ENCODE results near the gene HHAT. TPM values are rescaled to one million over a fixed set of nuclear protein-coding genes. Genes with fewer than 3 reads are reported as not detected.

HHAT gene
- total RNA-seq, 1 experiment from 2014 or later = 8.1 TPM

GRCh38 chr1:210536254-210536961 is 207.7 kb downstream of the HHAT start:
- no peak for DNase-seq (ENCODE audit: low read depth)

- DNase-seq (ENCODE audit: low read depth) = no peak
Measured at GRCh38 chr1:210540288-210540687, 211.6 kb downstream of the HHAT start.

DNA sequence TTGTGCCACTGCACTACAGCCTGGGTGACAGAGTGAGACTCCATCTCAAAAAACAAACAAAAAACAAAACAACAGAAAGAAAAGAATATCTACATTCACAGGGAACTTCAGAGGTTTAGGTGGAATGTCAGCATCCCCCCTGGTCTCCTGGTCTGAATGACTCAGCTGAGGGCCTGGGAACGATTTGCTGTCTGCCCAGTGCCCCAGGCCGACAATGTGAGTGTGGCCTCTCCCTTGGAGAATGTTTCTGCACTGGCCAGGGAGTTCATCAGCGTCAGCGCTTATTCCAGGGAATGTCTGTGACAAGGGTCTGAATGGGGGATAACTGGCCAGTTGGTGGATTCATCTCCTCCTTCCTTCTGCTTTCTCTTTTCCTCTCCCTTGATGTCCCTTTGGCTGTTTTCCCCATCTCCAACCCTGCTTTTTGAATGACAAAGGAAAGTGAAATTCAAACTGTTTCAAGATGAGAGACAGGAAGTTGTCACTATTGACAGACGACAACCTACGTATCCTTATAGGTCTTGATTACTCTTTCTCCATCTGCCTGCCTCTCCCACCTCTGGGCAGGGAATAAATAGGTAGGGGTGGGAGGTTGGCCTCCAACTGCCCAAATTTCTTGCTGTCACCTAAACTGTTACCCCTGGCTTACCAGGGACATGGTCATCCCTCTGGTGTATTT is 213.1 kb downstream of the HHAT start:
- peak; percentile 57 for DNase-seq (ENCODE audit: low read depth)

DNA sequence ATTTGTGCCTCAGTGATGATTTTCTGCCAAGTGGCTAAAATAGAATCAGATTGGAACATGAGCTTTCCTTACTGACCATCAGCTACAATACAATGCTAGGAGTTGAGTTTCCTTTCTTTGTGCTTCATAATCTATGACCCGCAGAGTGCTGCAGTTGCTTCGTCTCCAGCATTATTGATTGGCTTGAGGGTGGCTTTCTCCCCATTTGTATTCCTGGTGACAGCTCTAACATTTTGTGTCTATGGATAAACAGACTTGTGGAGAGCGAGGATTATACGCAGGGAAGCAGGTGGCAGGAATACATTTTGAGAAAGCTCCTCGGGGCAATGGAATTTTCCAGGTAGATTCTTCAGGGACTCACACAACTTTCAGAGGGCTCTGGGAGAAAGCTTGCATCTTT is 223.2 kb downstream of the HHAT start:
- no peak for DNase-seq (ENCODE audit: low read depth)

DNA sequence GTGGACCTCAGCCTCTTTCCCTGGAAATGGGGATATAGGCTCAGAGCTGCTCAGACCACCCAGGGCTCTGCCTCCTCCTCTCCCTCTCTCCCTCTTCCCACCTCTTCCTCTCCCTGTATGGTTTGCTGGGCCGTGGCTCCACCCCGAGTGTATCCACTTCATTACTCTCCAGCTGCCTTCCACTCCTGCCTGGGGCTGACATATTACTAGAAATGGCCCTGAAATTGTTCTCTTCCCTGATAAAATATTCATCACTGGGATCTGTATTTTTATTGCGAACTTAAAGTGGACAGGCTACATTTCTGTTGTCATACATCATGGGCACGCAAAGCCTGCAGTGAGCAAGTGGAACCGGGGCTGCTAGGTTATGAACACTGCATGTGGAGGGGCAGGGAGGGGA is 225.0 kb downstream of the HHAT start:
- DNase-seq (ENCODE audit: low read depth) = no peak

DNA sequence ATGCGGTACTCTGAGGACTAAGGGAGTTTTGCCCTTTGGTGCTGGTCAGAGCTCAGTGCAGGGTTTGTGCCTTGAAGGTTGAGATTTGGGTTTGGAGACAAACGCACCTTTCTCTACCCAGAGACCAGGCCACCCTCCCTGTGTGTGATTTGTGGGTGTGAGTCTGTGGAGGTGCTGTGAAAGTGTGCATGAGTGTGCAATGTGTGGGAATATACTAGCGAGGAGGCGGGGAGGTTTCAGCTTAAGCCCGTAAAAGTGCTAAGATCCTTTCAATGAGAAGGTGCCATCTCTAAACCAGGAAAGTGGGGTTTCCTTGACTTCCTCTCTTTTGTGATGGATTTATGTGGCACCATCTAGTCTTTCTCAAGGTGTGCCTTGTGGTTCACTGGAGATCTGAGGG is 225.7 kb downstream of the HHAT start:
- no peak for DNase-seq (ENCODE audit: low read depth)

GRCh38 chr1:210556475-210556874 is 227.8 kb downstream of the HHAT start:
- DNase-seq (ENCODE audit: low read depth) = no peak

- DNase-seq (ENCODE audit: low read depth) = no peak
Measured at GRCh38 chr1:210557426-210558077, 228.8 kb downstream of the HHAT start.

- DNase-seq (ENCODE audit: low read depth) = peak; percentile 25
Measured at GRCh38 chr1:210558302-210558701, 229.6 kb downstream of the HHAT start.

GRCh38 chr1:210565306-210565705 is 236.6 kb downstream of the HHAT start:
- no peak for DNase-seq (ENCODE audit: low read depth)

DNA sequence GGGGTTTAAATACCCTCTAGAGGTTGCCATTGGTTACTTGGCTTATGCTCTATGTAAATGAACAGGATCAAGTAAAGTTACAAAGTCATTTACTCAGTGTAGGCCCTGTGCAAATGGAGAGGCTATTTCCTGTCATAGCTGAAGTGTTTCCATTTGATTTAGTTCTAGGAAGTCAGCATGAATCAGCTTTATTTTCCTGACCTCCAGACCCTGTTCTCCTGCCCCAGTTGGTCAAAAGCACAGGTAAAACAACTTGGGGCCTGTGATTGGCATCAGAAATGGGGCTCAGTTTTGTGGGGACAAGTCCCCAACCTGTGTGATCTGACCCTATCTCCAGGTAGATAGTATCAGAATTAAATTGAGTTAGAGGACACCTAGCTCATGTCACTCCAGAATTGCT is 239.9 kb downstream of the HHAT start:
- DNase-seq (ENCODE audit: low read depth) = peak; percentile 45

DNA sequence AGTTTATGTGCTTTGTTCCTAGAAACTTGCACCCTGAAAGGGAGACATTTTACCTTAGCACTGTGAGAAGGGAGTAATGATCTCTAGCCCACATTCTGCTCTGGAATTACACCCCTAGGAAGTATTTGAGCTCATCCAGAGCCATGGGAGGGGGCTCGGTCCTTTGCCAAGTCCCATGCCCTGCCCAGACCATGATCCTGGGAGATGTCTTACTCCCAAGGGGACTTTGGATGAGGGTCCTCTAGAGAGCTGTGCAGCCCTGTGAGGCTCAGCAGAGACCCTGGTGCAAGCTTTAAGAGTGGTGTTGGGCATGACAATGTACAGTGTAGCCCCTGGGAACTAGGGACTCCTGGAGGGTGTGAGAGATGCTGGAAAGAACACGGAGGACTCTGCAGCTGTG is 241.4 kb downstream of the HHAT start:
- no peak for DNase-seq (ENCODE audit: low read depth)

DNA sequence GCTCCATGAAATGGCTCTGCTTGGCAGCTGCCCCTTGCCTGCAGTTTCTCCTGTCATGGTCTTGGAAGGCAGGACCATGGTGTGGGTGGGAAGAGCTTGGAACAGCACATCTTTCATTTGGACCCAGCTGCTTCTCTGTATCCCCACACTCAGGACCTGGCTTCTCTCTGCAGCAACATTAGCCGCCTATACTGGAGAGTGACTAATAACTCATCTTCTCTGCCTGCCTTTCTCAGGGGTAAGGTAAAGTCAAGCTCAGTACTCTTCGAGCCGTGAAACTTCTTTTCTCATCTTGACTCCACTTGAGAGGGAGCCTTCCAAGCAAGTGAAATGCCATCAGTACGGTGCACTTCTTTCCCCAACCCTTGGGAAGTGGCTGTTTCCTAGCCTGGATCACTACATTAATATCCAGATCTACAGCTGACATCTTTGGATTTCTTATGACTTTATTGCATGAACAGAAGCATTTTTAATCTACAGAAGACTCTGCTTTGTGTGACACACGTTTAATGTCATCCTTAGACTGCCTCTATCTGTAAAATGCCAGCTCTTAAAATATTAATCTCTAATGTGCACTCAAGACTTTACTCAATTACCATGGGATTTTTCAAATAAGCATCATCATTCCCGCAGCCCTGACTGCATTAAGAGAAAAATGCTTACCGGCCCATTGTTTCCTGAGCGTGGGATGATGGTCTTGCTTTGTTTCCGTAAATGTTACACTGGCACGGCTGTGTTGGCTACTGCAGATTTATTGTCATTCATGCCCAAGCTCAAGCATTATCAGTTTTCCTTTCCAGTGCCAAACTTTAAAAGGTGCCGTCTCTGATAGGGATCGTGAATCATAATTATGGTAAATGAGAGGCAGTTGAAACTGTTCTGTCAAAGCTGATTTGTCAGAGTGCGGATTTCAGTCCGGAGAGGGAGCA is 242.9 kb downstream of the HHAT start:
- DNase-seq (ENCODE audit: low read depth) = no peak

DNA sequence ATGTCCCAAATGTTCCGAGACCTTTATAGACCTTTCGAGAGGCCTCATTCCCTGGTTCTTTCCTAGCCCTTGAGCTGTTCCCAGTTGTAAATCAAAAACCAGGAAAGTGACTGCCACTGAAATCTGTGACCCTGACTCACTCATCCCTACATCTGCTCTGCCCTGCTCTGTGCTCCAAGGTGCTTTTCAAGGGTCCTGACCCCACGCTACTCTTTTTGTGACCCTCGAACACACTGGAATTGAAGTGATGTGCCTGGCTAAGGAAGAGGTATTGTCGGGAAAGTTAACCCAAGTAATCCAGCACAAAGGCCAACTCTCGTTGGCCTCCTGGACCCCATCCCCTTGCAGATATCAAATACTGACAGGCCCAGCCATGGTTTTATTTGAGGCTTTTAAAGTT is 244.4 kb downstream of the HHAT start:
- DNase-seq (ENCODE audit: low read depth) = no peak

GRCh38 chr1:210582205-210582970 is 253.7 kb downstream of the HHAT start:
- DNase-seq (ENCODE audit: low read depth) = no peak

DNA sequence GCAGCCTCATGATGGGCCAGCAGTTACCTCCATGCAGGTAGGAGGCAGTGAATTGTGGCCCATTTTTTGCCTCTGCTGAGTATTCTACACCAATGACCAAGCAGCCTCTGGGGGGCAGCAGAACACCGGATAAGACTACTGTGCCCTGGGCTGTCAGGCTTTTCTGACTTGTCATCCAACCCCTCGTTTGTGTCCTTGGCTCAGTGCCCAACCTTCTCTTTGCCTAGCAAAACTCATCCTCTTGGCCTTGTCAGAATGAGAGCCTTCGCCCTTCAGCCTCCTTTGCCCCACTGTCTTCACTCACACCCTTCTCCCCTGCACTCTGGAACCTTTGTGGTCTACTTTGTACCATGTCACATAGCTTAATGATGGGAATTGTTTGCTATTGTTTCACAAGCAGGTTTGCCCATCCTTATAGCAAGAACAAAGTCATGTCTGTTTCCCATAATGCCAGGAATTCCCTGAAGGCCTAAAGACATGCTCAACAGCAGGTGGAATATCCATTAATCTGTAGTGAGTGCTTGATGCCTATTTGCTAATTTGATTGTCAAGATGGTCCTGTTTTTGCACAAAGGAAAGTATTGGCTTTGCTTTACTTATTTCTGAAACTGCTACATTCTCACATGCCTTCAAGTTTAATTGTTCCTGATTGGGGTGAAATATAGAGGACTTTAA is 255.9 kb downstream of the HHAT start:
- peak; percentile 80 for DNase-seq (ENCODE audit: low read depth)

- no peak for DNase-seq (ENCODE audit: low read depth)
Measured at GRCh38 chr1:210586771-210587170, 258.1 kb downstream of the HHAT start.

DNA sequence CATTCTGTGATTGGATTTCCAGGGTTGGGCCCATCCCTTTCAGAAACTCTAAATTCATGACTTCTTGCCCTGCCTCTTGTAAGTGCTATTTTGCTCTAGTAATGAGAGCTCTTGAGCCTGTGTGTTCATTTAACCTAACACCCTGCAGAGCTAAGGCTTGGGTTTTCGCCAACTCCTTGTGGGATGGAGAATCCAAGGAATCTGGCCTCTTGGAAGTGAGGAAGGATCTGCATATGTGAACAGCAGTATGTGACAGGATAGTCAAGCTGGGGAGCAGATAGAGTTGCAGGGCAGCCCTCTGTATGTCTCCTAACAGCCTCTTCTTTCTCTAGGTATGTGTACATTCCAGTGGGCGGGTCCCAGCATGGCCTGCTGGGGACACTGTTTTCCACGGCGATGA is 258.9 kb downstream of the HHAT start:
- peak; percentile 12 for DNase-seq (ENCODE audit: low read depth)

GRCh38 chr1:210588357-210588756 is 259.7 kb downstream of the HHAT start:
- no peak for DNase-seq (ENCODE audit: low read depth)

- no peak for DNase-seq (ENCODE audit: low read depth)
Measured at GRCh38 chr1:210588946-210589345, 260.2 kb downstream of the HHAT start.

Measured in HT1080 (cell line).